MM.1S (cell line): ENCODE data around the gene PBXIP1.

Experiments used
- DNase-seq: peaks from one replicate; pipeline ENCODE4 v3.0.0-alpha.2; 2015
- H2AFZ ChIP-seq: fragments of 300-600 bp; sonication (generic); 2 replicates; pipeline ENCODE4 v1.6.0; 2016; ENCODE audit warnings: antibody characterized with exemption, low read length
- H3F3A ChIP-seq: fragments of 300-600 bp; sonication (generic); 2 replicates; pipeline ENCODE4 v1.6.1; 2016; ENCODE audit warnings: mild to moderate bottlenecking, antibody characterized with exemption, low read length, moderate library complexity, mixed read lengths; ENCODE audit not compliant: insufficient read depth
- H3K27ac ChIP-seq: fragments of 300-600 bp; sonication (generic); 2 replicates; pipeline ENCODE4 v1.5.1; 2016; ENCODE audit warnings: mild to moderate bottlenecking, low read length
- H3K27me3 ChIP-seq: fragments of 300-600 bp; sonication (generic); replicated peaks from 2 replicates; pipeline ENCODE4 v1.6.0; 2016; ENCODE audit warnings: low read length; ENCODE audit not compliant: insufficient read depth
- H3K36me3 ChIP-seq: fragments of 300-600 bp; sonication (generic); replicated peaks from 2 replicates; pipeline ENCODE4 v1.6.1; 2016; ENCODE audit warnings: mild to moderate bottlenecking, low read length, mixed read lengths; ENCODE audit not compliant: insufficient read depth
- H3K4me1 ChIP-seq: fragments of 300-600 bp; sonication (generic); 2 replicates; pipeline ENCODE4 v1.6.1; 2016; ENCODE audit warnings: low read length, mixed read lengths
- H3K4me2 ChIP-seq: fragments of 300-600 bp; sonication (generic); 2 replicates; pipeline ENCODE4 v1.6.0; 2016; ENCODE audit warnings: low read depth, low read length
- H3K4me3 ChIP-seq: fragments of 300-600 bp; sonication (generic); 2 replicates; pipeline ENCODE4 v1.5.1; 2016; ENCODE audit warnings: low read length, mixed read lengths
- H3K79me2 ChIP-seq: fragments of 300-600 bp; sonication (generic); 2 replicates; pipeline ENCODE4 v1.6.1; 2016; ENCODE audit warnings: mixed run types, low read length, mixed read lengths
- H3K9ac ChIP-seq: fragments of 300-600 bp; sonication (generic); 2 replicates; pipeline ENCODE4 v1.6.1; 2016; ENCODE audit warnings: low read length, mixed read lengths
- H3K9me2 ChIP-seq: fragments of 300-600 bp; sonication (generic); replicated peaks from 2 replicates; pipeline ENCODE4 v1.6.1; 2016; ENCODE audit warnings: mild to moderate bottlenecking, low read length, mixed read lengths; ENCODE audit not compliant: insufficient read depth
- H3K9me3 ChIP-seq: fragments of 300-600 bp; sonication (generic); replicated peaks from 2 replicates; pipeline ENCODE4 v1.6.1; 2016; ENCODE audit warnings: mild to moderate bottlenecking, low read length, mixed read lengths; ENCODE audit not compliant: insufficient read depth
- H4K20me1 ChIP-seq: fragments of 300-600 bp; sonication (generic); 2 replicates; pipeline ENCODE4 v1.6.1; 2016; ENCODE audit warnings: mild to moderate bottlenecking, low read length, moderate library complexity, mixed read lengths; ENCODE audit not compliant: insufficient read depth
- EZH2 ChIP-seq: fragments of 300-600 bp; sonication (generic); optimal IDR thresholded peaks from 2 replicates; pipeline ENCODE3; 2017; ENCODE audit warnings: low read depth, mild to moderate bottlenecking, antibody characterized with exemption, low read length, mixed read lengths
- EZH2phosphoT487 ChIP-seq: fragments of 300-600 bp; sonication (generic); IDR thresholded peaks from 2 replicates; pipeline ENCODE4 v1.6.1; 2018; ENCODE audit warnings: antibody characterized with exemption, low read length
- TF ChIP-seq, protein P1 (sequence below): fragments of 300-600 bp; sonication (generic); IDR thresholded peaks from 2 replicates; pipeline ENCODE4 v1.5.1; 2016; ENCODE audit warnings: antibody characterized with exemption, low read length, mixed read lengths

The PBXIP1 gene

GRCh38 chr1:154983776-154984466 is 28.0 kb upstream of the PBXIP1 start:
- Histone ChIP-seq H3K9me3 (no peaks in the 10 kb centered on the region), H4K20me1 (no peaks in the 10 kb centered on the region), H3K4me3 (peak overlapping the region; percentile 86), H3K9ac (peak overlapping the region; percentile 79), H3K27me3 (no peaks in the 10 kb centered on the region), H3K4me2 (peak overlapping the region; percentile 92), H3K9me2 (no peaks in the 10 kb centered on the region), H3F3A (peaks cover 34% of the 10 kb centered on the region), H3K4me1 (peaks cover 5% of the 10 kb centered on the region; the same call in 1 of the 2 replicates), H3K27ac (peak overlapping the region; percentile 56; the same call in 1 of the 2 replicates), H3K36me3 (peaks cover 17% of the 10 kb centered on the region), H3K79me2 (peaks cover 90% of the 10 kb centered on the region), H2AFZ (no peak overlapping the region)
- no peak for TF ChIP-seq EZH2
- TF ChIP-seq, protein P1, sequence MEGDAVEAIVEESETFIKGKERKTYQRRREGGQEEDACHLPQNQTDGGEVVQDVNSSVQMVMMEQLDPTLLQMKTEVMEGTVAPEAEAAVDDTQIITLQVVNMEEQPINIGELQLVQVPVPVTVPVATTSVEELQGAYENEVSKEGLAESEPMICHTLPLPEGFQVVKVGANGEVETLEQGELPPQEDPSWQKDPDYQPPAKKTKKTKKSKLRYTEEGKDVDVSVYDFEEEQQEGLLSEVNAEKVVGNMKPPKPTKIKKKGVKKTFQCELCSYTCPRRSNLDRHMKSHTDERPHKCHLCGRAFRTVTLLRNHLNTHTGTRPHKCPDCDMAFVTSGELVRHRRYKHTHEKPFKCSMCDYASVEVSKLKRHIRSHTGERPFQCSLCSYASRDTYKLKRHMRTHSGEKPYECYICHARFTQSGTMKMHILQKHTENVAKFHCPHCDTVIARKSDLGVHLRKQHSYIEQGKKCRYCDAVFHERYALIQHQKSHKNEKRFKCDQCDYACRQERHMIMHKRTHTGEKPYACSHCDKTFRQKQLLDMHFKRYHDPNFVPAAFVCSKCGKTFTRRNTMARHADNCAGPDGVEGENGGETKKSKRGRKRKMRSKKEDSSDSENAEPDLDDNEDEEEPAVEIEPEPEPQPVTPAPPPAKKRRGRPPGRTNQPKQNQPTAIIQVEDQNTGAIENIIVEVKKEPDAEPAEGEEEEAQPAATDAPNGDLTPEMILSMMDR: 0 out of 2 replicates have a peak, but pooled peaks have one; percentile 19
- DNase-seq: peak; percentile 50

DNA sequence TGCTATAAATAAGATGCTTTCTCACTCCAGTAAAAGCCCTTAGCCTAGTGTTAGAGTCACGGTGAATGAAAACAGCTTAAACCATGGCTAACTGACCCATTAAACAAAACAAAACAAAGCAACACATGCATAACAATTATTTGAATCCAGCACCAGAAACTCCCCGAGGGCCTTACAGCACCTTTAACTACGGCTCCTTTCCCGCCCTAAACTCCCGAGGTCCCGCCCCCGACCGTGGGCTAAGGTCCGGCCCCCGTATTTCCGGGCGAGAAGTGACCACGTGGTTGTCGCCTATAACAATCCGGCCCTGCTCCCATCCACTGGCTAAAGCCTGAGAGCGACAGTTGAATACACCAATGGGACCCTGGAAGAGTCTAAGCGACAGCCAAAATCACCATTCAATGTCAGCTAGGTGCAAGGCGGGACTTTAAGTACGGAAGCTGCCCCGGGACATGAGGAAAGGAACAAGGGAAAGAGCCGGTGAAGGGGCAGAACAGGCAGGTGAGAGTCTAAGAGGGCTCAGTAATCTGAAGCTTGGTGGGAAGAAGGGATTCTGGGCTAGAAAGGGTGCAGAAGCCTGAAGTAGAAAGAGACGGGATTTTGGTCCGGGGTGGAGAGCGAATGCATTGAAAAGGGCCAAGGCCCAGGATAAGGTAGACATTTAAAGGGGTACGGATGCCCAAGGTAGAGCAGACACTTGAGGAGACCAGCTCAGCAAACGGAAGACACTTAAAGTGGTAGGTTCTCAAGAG is 27.2 kb upstream of the PBXIP1 start, which contains the start of gene FLAD1:
TSS of gene FLAD1 (plus strand) at position 448 of the 752 bp plus-strand sequence. CDS start 351 bp downstream, outside the sequence.
- DNase-seq: peak; percentile 100
- Histone ChIP-seq H3K27ac (peak within 1 kb of the TSS; percentile 56), H3K4me3 (peak within 1 kb of the TSS; percentile 86), H3F3A (peaks cover 34% of the 10 kb centered on the region), H3K4me1 (peaks cover 5% of the 10 kb centered on the region; the same call in 1 of the 2 replicates), H3K27me3 (no peaks in the 10 kb centered on the region), H3K79me2 (peaks cover 87% of the 10 kb centered on the region), H3K9ac (peak within 1 kb of the TSS; percentile 79), H3K9me3 (no peaks in the 10 kb centered on the region), H3K9me2 (no peaks in the 10 kb centered on the region), H3K4me2 (peak within 1 kb of the TSS; percentile 92), H2AFZ (peak within 1 kb of the TSS; percentile 57), H4K20me1 (no peaks in the 10 kb centered on the region), H3K36me3 (peaks cover 14% of the 10 kb centered on the region)
- TF ChIP-seq, protein P1: no peak
- TF ChIP-seq EZH2phosphoT487: no peak
- TF ChIP-seq EZH2: no peak

- TF ChIP-seq, protein P1: no peak
- no peak for TF ChIP-seq EZH2phosphoT487
- TF ChIP-seq EZH2: no peak
- Histone ChIP-seq H3K4me1 (peaks cover 5% of the 10 kb centered on the region; the same call in 1 of the 2 replicates), H2AFZ (peak overlapping the region; percentile 57), H3K79me2 (peaks cover 87% of the 10 kb centered on the region), H3F3A (peaks cover 39% of the 10 kb centered on the region), H3K27me3 (no peaks in the 10 kb centered on the region), H3K36me3 (peaks cover 9% of the 10 kb centered on the region), H3K4me3 (peak overlapping the region; percentile 68), H3K9me3 (no peaks in the 10 kb centered on the region), H3K9me2 (no peaks in the 10 kb centered on the region), H3K27ac (peak overlapping the region; percentile 53), H4K20me1 (no peaks in the 10 kb centered on the region), H3K9ac (peak overlapping the region; percentile 62), H3K4me2 (peak overlapping the region; percentile 81)
- peak; percentile 13 for DNase-seq
These were observed 26.4 kb upstream of the PBXIP1 start for GRCh38 chr1:154982341-154982740.
